ENCODE data around the gene PHACTR3.

- no peak for TF ChIP-seq CTCF (IDR thresholded peaks at IDR 0.05)
- TF ChIP-seq NPAS2 (CRISPR knock-in tag; IDR thresholded peaks at IDR 0.05; ENCODE audit: borderline replicate concordance) = no peak
- TF ChIP-seq EP300 (IDR thresholded peaks at IDR 0.05) = no peak
- TF ChIP-seq HDAC2 (IDR thresholded peaks at IDR 0.05) = no peak
- TF ChIP-seq KDM1A (IDR thresholded peaks at IDR 0.05; ENCODE audit: low read depth) = no peak
- no peak for TF ChIP-seq POLR2A (IDR thresholded peaks at IDR 0.05; ENCODE audit: low read length)
- TF ChIP-seq CHD2 (IDR thresholded peaks at IDR 0.05; ENCODE audit: low read length, partially characterized antibody) = no peak
- TF ChIP-seq RNF2 (IDR thresholded peaks at IDR 0.05; ENCODE audit: borderline replicate concordance, low read depth) = no peak
- TF ChIP-seq RAD21 (conservative IDR thresholded peaks at IDR 0.05 in 1 of 2, IDR thresholded peaks at IDR 0.05 in 1 of 2) = no peak
- no peak for TF ChIP-seq CBX2 (IDR thresholded peaks at IDR 0.05; ENCODE audit: borderline replicate concordance, low read depth)
- no peak for TF ChIP-seq CHD4 (IDR thresholded peaks at IDR 0.05; ENCODE audit: borderline replicate concordance)
- TF ChIP-seq USF2 (IDR thresholded peaks at IDR 0.05) = no peak
Observed at GRCh38 chr20:59665656-59666555, 61.6 kb downstream of the PHACTR3 start.

Measured in A549 (cell line).